ENCODE results near the gene LTBP3. TPM values are rescaled to one million over a fixed set of nuclear protein-coding genes. Genes with fewer than 3 reads are reported as not detected.

LTBP3 gene
- total and polyA plus RNA-seq, 9 of the 15 experiments (the other 6 are each of a cell fraction or from before 2014, with no cell fraction given), result 0.06 to 20.5 (median 4.8) TPM

GRCh38 chr11:65569164-65569972, 11.2 kb upstream of the LTBP3 start (continued):
- peak; percentile 10; the same call in 1 of the 2 replicates for TF ChIP-seq ATF6 (CRISPR knock-in tag; IDR thresholded peaks at IDR 0.05)
- TF ChIP-seq ZNF212 (CRISPR knock-in tag; IDR thresholded peaks at IDR 0.05), result 0 out of 2 replicates have a peak, but pooled peaks have one; percentile 7
- TF ChIP-seq WHSC1 (IDR thresholded peaks at IDR 0.05; ENCODE audit: low read length), result no peak
- TF ChIP-seq PHF8 (IDR thresholded peaks at IDR 0.05; ENCODE audit: borderline replicate concordance, low read length), result peak; percentile 70; the same call in 1 of the 2 replicates
- no peak for TF ChIP-seq CCAR2 (IDR thresholded peaks at IDR 0.05; ENCODE audit: low read depth, low read length)
- no peak for TF ChIP-seq PCBP1 (IDR thresholded peaks at IDR 0.05; ENCODE audit: low read depth, low read length, poor library complexity, severe bottlenecking)
- 0 out of 2 replicates have a peak, but pooled peaks have one; percentile 32 for TF ChIP-seq HDAC8 (tag; IDR thresholded peaks at IDR 0.05)
- TF ChIP-seq ARNT (IDR thresholded peaks at IDR 0.05), result no peak
- 0 out of 4 replicates have a peak, but pooled peaks of 1 of the 2 experiments have one; percentile 13 for TF ChIP-seq HDAC1 (IDR thresholded peaks at IDR 0.05)
- TF ChIP-seq FOXP1 (CRISPR knock-in tag; IDR thresholded peaks at IDR 0.05), result 0 out of 2 replicates have a peak, but pooled peaks have one; percentile 2
- TF ChIP-seq E2F6 (IDR thresholded peaks at IDR 0.05; ENCODE audit: borderline replicate concordance in 1 of 2, extremely low read depth in 1 of 2, insufficient read depth in 1 of 2, insufficient read length in 1 of 2, low read depth in 1 of 2, low read length in 1 of 2, poor library complexity in 1 of 2, severe bottlenecking in 1 of 2), result peak in 1 of 2 experiments; percentile 58
- no peak for TF ChIP-seq POLR3G (IDR thresholded peaks at IDR 0.05; ENCODE audit: extremely low read depth, insufficient read length, insufficient replicate concordance)
- TF ChIP-seq ZNF592 (IDR thresholded peaks at IDR 0.05), result peak; percentile 65
- no peak for TF ChIP-seq YY1 (IDR thresholded peaks at IDR 0.05; ENCODE audit: borderline replicate concordance in 1 of 3, control insufficient read depth in 1 of 3, extremely low read depth in 1 of 3, insufficient read depth in 3 of 3, insufficient read length in 1 of 3, insufficient replicate concordance in 2 of 3, low read depth in 1 of 3, low read length in 2 of 3)
- no peak for TF ChIP-seq DACH1 (IDR thresholded peaks at IDR 0.05; ENCODE audit: partially characterized antibody)
